SH-SY5Y (cell line): ENCODE results near the gene TST.

Source experiments
- GATA2 ChIP-seq: IDR thresholded peaks from 2 replicates; pipeline ENCODE4 v1.6.1; 2011; ENCODE audit warnings: mild to moderate bottlenecking, low read depth, low read length
- GATA3 ChIP-seq: IDR thresholded peaks from 2 replicates; pipeline ENCODE4 v1.6.1; 2011; ENCODE audit warnings: low read depth, mild to moderate bottlenecking, low read length, moderate library complexity

GRCh38 chr22:37062702-37063381 is 43.6 kb upstream of the TST start:
- TF ChIP-seq GATA3, result no peak
- no peak for TF ChIP-seq GATA2
